ENCODE data around the gene PGAP3. TPM values are rescaled to one million over a fixed set of nuclear protein-coding genes. Genes with fewer than 3 reads are reported as not detected.

PGAP3 gene
- total and polyA plus RNA-seq, 2 of the 4 experiments (the other 2 are of a cell fraction), result 4.3 to 9.8 TPM

DNA sequence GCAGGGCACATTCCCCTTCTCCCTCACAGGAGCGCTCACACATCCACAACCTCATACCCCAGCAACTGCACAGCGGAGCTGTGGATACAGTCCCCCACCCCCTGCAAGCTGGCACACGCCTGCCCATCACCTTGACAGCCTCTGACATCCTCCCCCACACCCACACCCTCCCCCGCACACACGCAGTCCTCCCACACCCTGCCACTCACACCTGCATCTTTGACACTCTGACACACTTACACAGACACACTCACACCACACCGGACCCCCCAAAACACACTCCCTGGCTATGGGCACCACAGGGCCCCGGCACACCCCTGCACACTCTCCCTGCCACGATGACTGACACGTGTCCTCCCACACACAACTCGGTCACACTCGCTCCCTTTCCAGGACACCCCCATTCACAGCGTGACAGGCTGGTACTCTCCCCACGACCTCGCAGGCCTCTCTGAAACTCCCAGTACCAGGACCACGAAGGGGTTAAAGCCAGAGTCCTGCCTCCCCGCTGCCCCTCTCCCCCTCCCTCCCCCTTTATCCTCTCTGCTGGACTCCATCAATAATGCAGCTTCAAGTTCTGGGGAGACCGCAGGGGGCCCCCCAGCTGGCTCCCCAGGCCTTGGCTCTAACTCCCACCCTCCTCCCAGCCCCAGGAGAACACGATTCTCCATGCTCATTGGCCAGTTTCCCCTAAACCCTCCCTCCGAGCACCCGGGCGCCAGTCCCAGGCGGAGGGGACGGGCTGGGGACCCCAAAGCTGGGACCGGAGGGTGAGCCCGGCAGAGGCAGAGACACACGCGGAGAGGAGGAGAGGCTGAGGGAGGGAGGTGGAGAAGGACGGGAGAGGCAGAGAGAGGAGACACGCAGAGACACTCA is 61.4 kb downstream of the PGAP3 start, which contains the start of gene PPP1R1B:
Gene PPP1R1B (plus strand): TSS at position 782 of the 876 bp plus-strand sequence. CDS start 441 bp downstream, outside the sequence.
- Histone ChIP-seq H3K9me3 (ENCODE audit: control insufficient read depth, insufficient read depth, low read length) (no peaks in the 10 kb centered on the region), H4K5ac (ENCODE audit: low read depth, low read length) (no peak within 1 kb of the TSS), H3K56ac (ENCODE audit: extremely low read depth, insufficient read depth, low read length) (no peak within 1 kb of the TSS), H3K4me3 (ENCODE audit: insufficient read depth, low read depth, low read length) (peak within 1 kb of the TSS; percentile 13; the same call in 1 of the 2 replicates), H4K8ac (ENCODE audit: low read depth in 2 of 2, low read length in 2 of 2) (no peak within 1 kb of the TSS), H3K4ac (ENCODE audit: low read depth, low read length) (no peak within 1 kb of the TSS), H2AK5ac (ENCODE audit: low read depth, low read length) (no peak within 1 kb of the TSS), H3K4me1 (ENCODE audit: control insufficient read depth, insufficient read depth, low read length) (peaks cover 3% of the 10 kb centered on the region; the same call in 1 of the 2 replicates), H3K9me1 (ENCODE audit: insufficient read depth, low read length) (no peaks in the 10 kb centered on the region), H3K18ac (ENCODE audit: low read depth, low read length) (no peak within 1 kb of the TSS), H3K9ac (ENCODE audit: low read depth, low read length) (no peak within 1 kb of the TSS), H2BK5ac (ENCODE audit: low read depth, low read length, poor library complexity, severe bottlenecking) (no peak within 1 kb of the TSS), H2BK15ac (ENCODE audit: low read depth, low read length) (no peak within 1 kb of the TSS), H3K79me1 (ENCODE audit: low read depth in 1 of 2, low read length in 2 of 2) (no peaks in the 10 kb centered on the region), H2BK20ac (ENCODE audit: low read depth, low read length) (no peak within 1 kb of the TSS), H4K20me1 (ENCODE audit: insufficient read depth, low read length) (no peaks in the 10 kb centered on the region), H2BK120ac (ENCODE audit: low read depth, low read length) (no peak within 1 kb of the TSS), H3K23ac (ENCODE audit: low read depth, low read length) (no peak within 1 kb of the TSS), H3K4me2 (ENCODE audit: low read depth, low read length) (peak within 1 kb of the TSS; percentile 56), H3K27ac (ENCODE audit: insufficient read depth, low read length) (no peak within 1 kb of the TSS), H2AFZ (replicated peaks; ENCODE audit: low read length, poor library complexity) (peak within 1 kb of the TSS; percentile 77), H4K91ac (ENCODE audit: insufficient read depth, low read depth, low read length) (no peak within 1 kb of the TSS), H3K27me3 (ENCODE audit: control insufficient read depth, insufficient read depth, low read length) (peaks cover 67% of the 10 kb centered on the region), H2AK9ac (replicated peaks; ENCODE audit: low read depth, low read length, poor library complexity) (peak within 1 kb of the TSS; percentile 72), H3K36me3 (ENCODE audit: control insufficient read depth, insufficient read depth, low read length) (no peaks in the 10 kb centered on the region), H3K14ac (replicated peaks; ENCODE audit: low read depth, low read length) (no peak within 1 kb of the TSS)
- in situ Hi-C loops (cut with MboI; ENCODE audit: low sequenced_read_pairs) (no loop called here), dilution Hi-C loops (cut with HindIII; ENCODE audit: low sequenced_read_pairs, unreplicated experiment) (no loop called here), intact Hi-C loops (cut with micrococcal nuclease) (loop anchor here (10.0 kb wide), 1 partner anchor 358 kb away; the partner anchor contains the start of gene PSMD3)
- BruUV-seq (replicated peaks), result no TSS peak
- ATAC-seq (ENCODE audit: low read depth) (no peak), DNase-seq (no peak)
- CTCF ChIA-PET, result no interaction called here
- WGBS, 2 experiments (ENCODE audit: extremely low coverage in 2 of 2, insufficient read length in 1 of 2), result 28% methylated on average over 14 of the region's 29 CpGs; no CpG with 5 or more reads in 1 of the 2 experiments
- POLR2A ChIA-PET (ENCODE audit: unreplicated experiment), result no interaction called here
- TF ChIP-seq CEBPB (IDR thresholded peaks at IDR 0.05; ENCODE audit: low read depth, low read length), result no peak
- no peak for TF ChIP-seq POLR2A (IDR thresholded peaks at IDR 0.05; ENCODE audit: low read depth, low read length)
- TF ChIP-seq SMC3 (IDR thresholded peaks at IDR 0.05; ENCODE audit: low read depth, low read length), result no peak
- TF ChIP-seq, protein P1, sequence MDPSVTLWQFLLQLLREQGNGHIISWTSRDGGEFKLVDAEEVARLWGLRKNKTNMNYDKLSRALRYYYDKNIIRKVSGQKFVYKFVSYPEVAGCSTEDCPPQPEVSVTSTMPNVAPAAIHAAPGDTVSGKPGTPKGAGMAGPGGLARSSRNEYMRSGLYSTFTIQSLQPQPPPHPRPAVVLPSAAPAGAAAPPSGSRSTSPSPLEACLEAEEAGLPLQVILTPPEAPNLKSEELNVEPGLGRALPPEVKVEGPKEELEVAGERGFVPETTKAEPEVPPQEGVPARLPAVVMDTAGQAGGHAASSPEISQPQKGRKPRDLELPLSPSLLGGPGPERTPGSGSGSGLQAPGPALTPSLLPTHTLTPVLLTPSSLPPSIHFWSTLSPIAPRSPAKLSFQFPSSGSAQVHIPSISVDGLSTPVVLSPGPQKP (IDR thresholded peaks at IDR 0.05; ENCODE audit: borderline replicate concordance, low read depth, low read length), result no peak
- no peak for TF ChIP-seq CHD1 (IDR thresholded peaks at IDR 0.05; ENCODE audit: low read depth, low read length)
- TF ChIP-seq RFX5 (IDR thresholded peaks at IDR 0.05; ENCODE audit: low read depth, low read length), result no peak
- TF ChIP-seq RAD21 (IDR thresholded peaks at IDR 0.05; ENCODE audit: low read length), result no peak
- TF ChIP-seq, protein P2, sequence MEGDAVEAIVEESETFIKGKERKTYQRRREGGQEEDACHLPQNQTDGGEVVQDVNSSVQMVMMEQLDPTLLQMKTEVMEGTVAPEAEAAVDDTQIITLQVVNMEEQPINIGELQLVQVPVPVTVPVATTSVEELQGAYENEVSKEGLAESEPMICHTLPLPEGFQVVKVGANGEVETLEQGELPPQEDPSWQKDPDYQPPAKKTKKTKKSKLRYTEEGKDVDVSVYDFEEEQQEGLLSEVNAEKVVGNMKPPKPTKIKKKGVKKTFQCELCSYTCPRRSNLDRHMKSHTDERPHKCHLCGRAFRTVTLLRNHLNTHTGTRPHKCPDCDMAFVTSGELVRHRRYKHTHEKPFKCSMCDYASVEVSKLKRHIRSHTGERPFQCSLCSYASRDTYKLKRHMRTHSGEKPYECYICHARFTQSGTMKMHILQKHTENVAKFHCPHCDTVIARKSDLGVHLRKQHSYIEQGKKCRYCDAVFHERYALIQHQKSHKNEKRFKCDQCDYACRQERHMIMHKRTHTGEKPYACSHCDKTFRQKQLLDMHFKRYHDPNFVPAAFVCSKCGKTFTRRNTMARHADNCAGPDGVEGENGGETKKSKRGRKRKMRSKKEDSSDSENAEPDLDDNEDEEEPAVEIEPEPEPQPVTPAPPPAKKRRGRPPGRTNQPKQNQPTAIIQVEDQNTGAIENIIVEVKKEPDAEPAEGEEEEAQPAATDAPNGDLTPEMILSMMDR (conservative IDR thresholded peaks at IDR 0.05; ENCODE audit: low read depth, low read length), result no peak
- TF ChIP-seq BHLHE40 (IDR thresholded peaks at IDR 0.05; ENCODE audit: low read depth, low read length), result no peak
- no peak for TF ChIP-seq RCOR1 (IDR thresholded peaks at IDR 0.05; ENCODE audit: insufficient replicate concordance, low read length)
- TF ChIP-seq MXI1 (IDR thresholded peaks at IDR 0.05; ENCODE audit: borderline replicate concordance, low read depth, low read length), result no peak
- TF ChIP-seq MAFK (IDR thresholded peaks at IDR 0.05; ENCODE audit: low read depth, low read length), result no peak
- TF ChIP-seq, protein P3, sequence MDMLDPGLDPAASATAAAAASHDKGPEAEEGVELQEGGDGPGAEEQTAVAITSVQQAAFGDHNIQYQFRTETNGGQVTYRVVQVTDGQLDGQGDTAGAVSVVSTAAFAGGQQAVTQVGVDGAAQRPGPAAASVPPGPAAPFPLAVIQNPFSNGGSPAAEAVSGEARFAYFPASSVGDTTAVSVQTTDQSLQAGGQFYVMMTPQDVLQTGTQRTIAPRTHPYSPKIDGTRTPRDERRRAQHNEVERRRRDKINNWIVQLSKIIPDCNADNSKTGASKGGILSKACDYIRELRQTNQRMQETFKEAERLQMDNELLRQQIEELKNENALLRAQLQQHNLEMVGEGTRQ (IDR thresholded peaks at IDR 0.05; ENCODE audit: low read depth, low read length), result no peak
- TF ChIP-seq MAZ (IDR thresholded peaks at IDR 0.05; ENCODE audit: borderline replicate concordance, low read depth, low read length), result no peak
- no peak for TF ChIP-seq FOS (IDR thresholded peaks at IDR 0.05; ENCODE audit: low read depth, low read length)

Data from IMR-90 (cell line).